GM18870 (cell line): ENCODE data around the gene COL4A2.

Experiments
- ATAC-seq: cut with Tn5 transposase; IDR thresholded peaks from one replicate; pipeline ENCODE4 v1.9.1; 2021; ENCODE audit warnings: moderate library complexity; ENCODE audit not compliant: unreplicated experiment

The COL4A2 gene

GRCh38 chr13:110431425-110432294 is 124.6 kb downstream of the COL4A2 start:
- no peak for ATAC-seq

GRCh38 chr13:110432522-110432921 is 125.4 kb downstream of the COL4A2 start:
- ATAC-seq: no peak

GRCh38 chr13:110433014-110433413 is 125.9 kb downstream of the COL4A2 start:
- no peak for ATAC-seq

GRCh38 chr13:110434629-110435028 is 127.5 kb downstream of the COL4A2 start:
- ATAC-seq: no peak

- no peak for ATAC-seq
These were observed 128.2 kb downstream of the COL4A2 start for GRCh38 chr13:110435331-110435730.

GRCh38 chr13:110436276-110436675 is 129.2 kb downstream of the COL4A2 start:
- no peak for ATAC-seq

- ATAC-seq: no peak
These were observed 129.8 kb downstream of the COL4A2 start for GRCh38 chr13:110436786-110437370.

GRCh38 chr13:110438211-110438610 is 131.1 kb downstream of the COL4A2 start:
- ATAC-seq: no peak

- no peak for ATAC-seq
These were observed 131.7 kb downstream of the COL4A2 start for GRCh38 chr13:110438776-110439175.

- no peak for ATAC-seq
These were observed 134.1 kb downstream of the COL4A2 start for GRCh38 chr13:110440946-110441731.

GRCh38 chr13:110442930-110443621 is 136.0 kb downstream of the COL4A2 start:
- no peak for ATAC-seq

- no peak for ATAC-seq
These were observed 136.6 kb downstream of the COL4A2 start for GRCh38 chr13:110443622-110444225.

- peak; percentile 45 for ATAC-seq
These were observed 137.2 kb downstream of the COL4A2 start for GRCh38 chr13:110444226-110444653.

GRCh38 chr13:110445183-110445582 is 138.1 kb downstream of the COL4A2 start:
- ATAC-seq: no peak

GRCh38 chr13:110445722-110446574 is 138.9 kb downstream of the COL4A2 start:
- ATAC-seq: no peak

GRCh38 chr13:110446575-110446890 is 139.4 kb downstream of the COL4A2 start:
- no peak for ATAC-seq

- ATAC-seq: peak; percentile 47
These were observed 140.0 kb downstream of the COL4A2 start for GRCh38 chr13:110447058-110447511.

GRCh38 chr13:110447801-110448200 is 140.7 kb downstream of the COL4A2 start:
- no peak for ATAC-seq

- ATAC-seq: no peak
These were observed 141.1 kb downstream of the COL4A2 start for GRCh38 chr13:110448230-110448629.

- no peak for ATAC-seq
These were observed 141.6 kb downstream of the COL4A2 start for GRCh38 chr13:110448677-110449076.
